ENCODE data around the gene NUMB. TPM values are rescaled to one million over a fixed set of nuclear protein-coding genes. Genes with fewer than 3 reads are reported as not detected.
A peak's percentile ranks its signal among the peaks of the same experiment; 100 is the strongest.
"Not testable (repeated sequence)": the region's sequence is repeated elsewhere in the genome, so short reads cannot be mapped to it uniquely, and the experiment has no call there.

Gene NUMB
- polyA plus RNA-seq, 6 donors from 2014 or later, result 52.0 to 87.2 (median 65.7) TPM

DNA sequence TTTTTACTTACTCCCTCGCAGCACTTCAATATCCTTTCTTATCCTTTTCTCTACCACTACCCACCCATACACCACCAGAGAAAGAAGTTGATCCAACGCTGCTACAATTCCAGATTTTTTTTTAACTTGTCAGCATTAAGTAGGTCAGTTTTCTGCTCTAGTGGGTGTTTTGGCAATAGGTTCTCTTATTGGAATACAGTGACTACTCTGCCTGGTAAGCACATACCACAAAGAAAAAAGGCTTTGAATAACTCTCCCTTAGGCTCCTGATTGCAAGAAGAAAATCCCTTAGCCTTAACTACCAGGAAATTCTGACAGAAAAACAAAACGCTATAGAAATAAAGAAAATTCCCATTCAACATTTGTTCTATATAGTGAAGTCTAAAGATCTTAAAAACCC lies 72.0 kb downstream of the NUMB start:
- H3K27ac Mint-ChIP-seq, result no peak overlapping the region
- DNase-seq (no peak), ATAC-seq (ENCODE audit: low read depth in 2 of 2) (no peak)
- H3K27me3 Mint-ChIP-seq, result no peaks in the 10 kb centered on the region
- no peak overlapping the region for H3K4me3 Mint-ChIP-seq
- H3K9me3 Mint-ChIP-seq, result peaks cover 0 to 20% (median 16%) of the 10 kb centered on the region in 7 donors
- peaks cover 15 to 65% (median 24%) of the 10 kb centered on the region in 3 donors for H3K4me1 Mint-ChIP-seq
- peaks cover 14 to 20% of the 10 kb centered on the region in 2 donors for H3K36me3 Mint-ChIP-seq

DNA sequence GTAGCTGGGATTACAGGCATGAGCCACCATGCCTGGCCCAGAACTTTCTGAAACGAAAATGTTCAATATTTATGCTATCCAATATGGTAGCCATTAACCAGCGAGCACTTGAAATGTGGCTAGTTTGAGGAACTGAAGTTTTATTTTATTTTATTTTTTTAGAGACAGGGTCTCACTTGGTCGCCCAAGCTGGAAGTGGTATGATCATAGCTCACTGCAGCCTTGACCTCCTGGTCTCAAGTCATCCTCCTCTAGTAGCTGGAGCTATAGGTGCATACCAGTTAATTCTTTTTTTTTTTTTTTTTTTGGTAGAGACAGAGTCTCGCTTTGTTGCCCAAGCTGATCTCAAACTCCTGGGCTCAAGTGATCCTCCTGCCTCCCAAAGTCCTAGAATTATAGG lies 73.3 kb downstream of the NUMB start:
- Mint-ChIP-seq H3K4me1 (peaks cover 23 to 68% (median 26%) of the 10 kb centered on the region in 3 donors), H3K4me3 (peak overlapping the region in 1 of 8 donors; percentile 68), H3K36me3 (peaks cover 16 to 20% of the 10 kb centered on the region in 2 donors), H3K9me3 (peaks cover 0 to 20% (median 16%) of the 10 kb centered on the region in 7 donors)
- not testable (repeated sequence) for H3K27me3 Mint-ChIP-seq, H3K27ac Mint-ChIP-seq, DNase-seq
- ATAC-seq (ENCODE audit: low read depth in 2 of 2), result peak; percentile 57 to 58

DNA sequence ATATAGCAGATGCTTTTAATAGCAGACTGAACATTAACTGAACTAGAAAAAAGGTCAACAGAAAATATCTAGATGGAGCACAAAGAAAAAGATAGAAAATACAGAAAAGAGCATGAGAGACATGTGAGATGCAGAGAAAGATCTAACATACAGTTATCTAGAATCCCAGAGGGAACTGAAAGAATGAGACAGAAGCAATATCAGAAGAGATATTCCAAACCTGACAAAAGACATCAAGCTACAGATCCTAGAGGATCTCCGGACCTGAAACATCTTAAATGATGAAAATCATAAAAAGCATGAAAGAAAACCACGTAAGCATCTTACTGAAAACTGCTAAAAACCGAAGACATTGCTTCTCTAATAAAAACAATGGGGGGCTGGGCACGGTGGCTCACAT lies 75.0 kb downstream of the NUMB start:
- Mint-ChIP-seq H3K4me1 (peaks cover 29 to 68% (median 29%) of the 10 kb centered on the region in 3 donors), H3K27me3 (no peaks in the 10 kb centered on the region), H3K36me3 (peaks cover 20 to 26% of the 10 kb centered on the region in 2 donors), H3K27ac (peak overlapping the region in 1 of 6 donors; percentile 55), H3K9me3 (peaks cover 0 to 20% (median 16%) of the 10 kb centered on the region in 7 donors), H3K4me3 (no peak overlapping the region)
- DNase-seq (no peak), ATAC-seq (ENCODE audit: low read depth in 2 of 2) (no peak)

DNA sequence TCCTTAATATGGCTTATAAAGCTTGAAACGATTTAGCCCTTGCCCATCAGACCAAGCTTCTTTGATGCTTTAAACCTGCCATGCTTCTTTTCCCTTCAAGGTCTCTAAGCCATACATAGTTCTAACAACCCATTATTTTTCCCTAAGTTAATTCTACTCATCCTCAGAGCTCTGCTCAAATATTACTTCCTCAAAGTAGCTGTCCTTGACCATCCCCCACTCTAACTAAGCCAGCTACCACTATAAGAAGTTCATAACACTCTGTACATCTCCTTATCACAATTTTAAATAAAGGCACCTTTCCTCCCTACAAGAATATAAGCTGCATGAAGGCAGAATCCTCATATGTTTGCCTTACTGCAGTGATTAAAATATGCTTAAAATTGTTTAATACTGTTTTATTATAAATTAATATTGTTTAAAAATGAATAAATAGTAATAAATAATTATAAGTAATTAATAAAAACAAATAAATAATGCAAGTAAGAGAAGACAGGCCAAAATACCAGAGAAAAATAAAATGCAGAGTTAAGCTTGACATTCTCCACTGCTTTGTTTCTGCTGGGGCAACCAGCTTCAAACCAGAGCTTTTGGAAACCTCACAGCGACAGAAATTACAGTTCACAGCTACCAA lies 76.8 kb downstream of the NUMB start:
- peaks cover 22 to 57% (median 24%) of the 10 kb centered on the region in 3 donors for H3K4me1 Mint-ChIP-seq
- H3K9me3 Mint-ChIP-seq, result peaks cover 0 to 20% (median 16%) of the 10 kb centered on the region in 7 donors
- peak overlapping the region in 1 of 6 donors; percentile 76 for H3K27ac Mint-ChIP-seq
- no peaks in the 10 kb centered on the region for H3K27me3 Mint-ChIP-seq
- peak; percentile 55 to 65 for ATAC-seq (ENCODE audit: low read depth in 2 of 2)
- no peak overlapping the region for H3K4me3 Mint-ChIP-seq
- no peak for DNase-seq
- peaks cover 14 to 26% of the 10 kb centered on the region in 2 donors for H3K36me3 Mint-ChIP-seq

DNA sequence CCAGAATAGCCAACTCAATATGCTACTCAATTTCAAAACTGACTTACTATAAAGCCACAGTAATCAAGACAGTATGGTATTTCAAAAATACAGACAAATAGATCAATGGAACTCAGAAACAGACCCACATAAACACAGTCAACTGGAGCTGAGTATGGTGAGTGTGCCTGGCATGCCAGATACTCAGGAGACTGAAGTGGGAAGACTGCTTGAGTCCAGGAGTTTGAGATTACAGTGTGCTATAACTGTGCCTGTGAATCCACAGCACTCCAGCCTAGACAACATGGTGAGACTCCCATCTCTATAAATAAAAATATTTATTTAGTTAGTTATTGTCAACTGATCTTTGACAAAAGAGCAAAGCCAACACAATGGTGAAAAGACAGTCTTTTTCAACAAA lies 81.8 kb downstream of the NUMB start:
- DNase-seq, result no peak
- Mint-ChIP-seq H3K36me3 (peaks cover 0 to 12% of the 10 kb centered on the region in 2 donors), H3K27me3 (no peaks in the 10 kb centered on the region), H3K4me1 (peaks cover 22 to 47% (median 36%) of the 10 kb centered on the region in 3 donors), H3K4me3 (no peak overlapping the region), H3K9me3 (no peaks in the 10 kb centered on the region), H3K27ac (no peak overlapping the region)
- ATAC-seq (ENCODE audit: low read depth in 2 of 2), result no peak

DNA sequence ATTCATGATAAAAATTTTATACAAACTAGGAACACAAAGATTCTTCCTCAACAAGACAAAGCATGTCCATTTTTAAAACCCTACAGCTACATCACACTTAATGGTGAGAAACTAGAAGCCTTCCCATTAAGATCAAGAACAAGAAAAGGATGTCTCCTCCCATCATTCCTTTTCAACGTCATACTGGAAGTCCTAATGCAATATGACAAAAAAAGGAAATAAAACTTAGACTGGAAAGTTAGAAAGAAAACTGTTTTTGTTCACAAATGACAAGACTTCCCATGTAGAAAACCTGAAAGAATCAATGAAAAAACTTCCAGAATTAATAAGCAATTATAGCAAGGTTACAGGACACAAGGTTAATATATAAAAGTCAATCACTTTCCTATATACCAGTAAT lies 82.5 kb downstream of the NUMB start:
- DNase-seq (no peak), ATAC-seq (ENCODE audit: low read depth in 2 of 2) (no peak)
- Mint-ChIP-seq H3K36me3 (peaks cover 0 to 12% of the 10 kb centered on the region in 2 donors), H3K4me1 (peaks cover 18 to 40% (median 29%) of the 10 kb centered on the region in 3 donors), H3K4me3 (no peak overlapping the region), H3K27ac (peak overlapping the region in 2 of 6 donors; percentile 66 to 69), H3K27me3 (no peaks in the 10 kb centered on the region), H3K9me3 (no peaks in the 10 kb centered on the region)

DNA sequence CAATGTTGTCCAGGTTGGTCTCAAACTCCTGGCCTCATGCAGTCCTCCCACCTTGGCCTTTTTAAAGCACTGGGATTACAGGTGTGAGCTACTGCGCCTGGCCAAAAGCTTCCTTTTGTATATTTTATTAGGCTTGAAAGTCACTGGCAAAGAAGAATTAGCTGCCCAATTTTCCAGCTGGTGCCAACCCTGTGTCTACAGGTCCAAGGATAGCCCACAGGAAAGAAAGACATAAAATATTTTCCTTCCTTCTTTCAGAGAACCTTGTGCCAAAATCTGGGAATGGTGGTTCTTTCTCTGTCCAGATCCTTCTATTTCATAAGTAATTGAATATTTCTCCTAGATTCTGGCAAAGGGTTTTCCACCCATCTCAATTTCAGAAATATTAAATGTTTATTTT lies 84.1 kb downstream of the NUMB start:
- DNase-seq (no peak), ATAC-seq (ENCODE audit: low read depth in 2 of 2) (no peak)
- Mint-ChIP-seq H3K9me3 (no peaks in the 10 kb centered on the region), H3K4me3 (no peak overlapping the region), H3K36me3 (peaks cover 0 to 2% of the 10 kb centered on the region in 2 donors), H3K27me3 (no peaks in the 10 kb centered on the region), H3K4me1 (peaks cover 12 to 33% (median 21%) of the 10 kb centered on the region in 3 donors), H3K27ac (peak overlapping the region in 3 of 6 donors; percentile 32 to 63 (median 34))

DNA sequence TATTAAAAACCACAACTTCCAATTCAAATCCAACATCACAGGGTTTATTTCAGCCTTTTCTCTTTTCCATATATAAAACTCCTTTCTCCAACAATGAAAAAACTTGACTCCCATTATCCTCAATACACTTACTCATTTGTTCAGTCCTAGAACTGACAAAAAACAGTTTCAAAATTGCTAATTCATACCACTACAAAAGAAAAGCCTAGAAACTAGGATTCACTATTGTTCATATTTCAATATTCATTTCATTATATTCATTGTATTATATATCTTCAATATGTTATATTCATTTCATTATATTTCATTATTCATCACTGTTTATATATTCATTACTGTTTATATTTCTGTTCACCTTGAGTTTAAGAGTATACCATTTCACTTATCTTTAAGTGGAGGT lies 85.8 kb downstream of the NUMB start:
- Mint-ChIP-seq H3K4me1 (peaks cover 11 to 38% (median 20%) of the 10 kb centered on the region in 3 donors), H3K27ac (peak overlapping the region in 2 of 6 donors; percentile 69 to 70), H3K27me3 (no peaks in the 10 kb centered on the region), H3K4me3 (no peak overlapping the region), H3K9me3 (no peaks in the 10 kb centered on the region), H3K36me3 (no peaks in the 10 kb centered on the region)
- ATAC-seq (ENCODE audit: low read depth in 2 of 2), result no peak
- no peak for DNase-seq

DNA sequence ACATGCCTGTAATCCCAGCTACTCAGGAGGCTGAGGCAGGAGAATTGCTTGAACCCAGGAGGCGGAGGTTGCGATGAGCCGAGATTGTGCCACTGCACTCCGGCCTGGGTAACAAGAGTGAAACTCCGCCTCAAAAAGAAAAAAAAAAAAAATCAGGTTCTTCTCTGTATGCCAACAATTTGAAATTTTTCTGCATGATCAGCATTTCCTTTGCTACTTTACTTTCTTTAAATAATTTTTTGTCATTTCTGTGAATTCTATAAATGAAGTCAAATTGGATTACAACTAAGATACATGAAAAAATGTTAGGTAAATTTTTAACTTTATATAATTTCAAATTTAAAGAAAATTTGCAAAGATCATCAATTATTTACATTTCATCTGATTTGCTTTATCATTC lies 87.8 kb downstream of the NUMB start:
- H3K9me3 Mint-ChIP-seq, result no peaks in the 10 kb centered on the region
- H3K27ac Mint-ChIP-seq, result no peak overlapping the region
- no peaks in the 10 kb centered on the region for H3K27me3 Mint-ChIP-seq
- H3K4me3 Mint-ChIP-seq, result no peak overlapping the region
- no peak for ATAC-seq (ENCODE audit: low read depth in 2 of 2)
- H3K36me3 Mint-ChIP-seq, result no peaks in the 10 kb centered on the region
- no peak for DNase-seq
- H3K4me1 Mint-ChIP-seq, result peaks cover 11 to 35% (median 15%) of the 10 kb centered on the region in 3 donors

DNA sequence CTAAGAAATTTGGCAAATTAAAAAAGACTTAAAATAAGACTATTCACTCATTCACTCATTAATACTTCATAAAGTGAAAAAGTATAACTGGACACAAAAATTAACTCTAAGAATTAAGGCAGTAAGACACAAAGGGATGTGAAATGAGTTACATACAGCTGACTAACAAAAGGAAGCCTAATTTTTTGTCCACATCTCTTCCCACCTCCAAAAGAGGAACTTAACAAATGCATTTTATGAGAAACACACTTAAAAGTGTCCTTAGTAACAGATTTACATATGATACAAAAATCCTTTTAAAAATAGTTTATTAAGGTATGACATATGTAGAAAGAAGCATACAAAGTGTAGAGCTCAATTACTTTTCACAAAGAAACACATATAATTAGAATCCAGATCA lies 88.9 kb downstream of the NUMB start:
- Mint-ChIP-seq H3K27ac (peak overlapping the region in 1 of 6 donors; percentile 79), H3K4me1 (peaks cover 11 to 30% (median 14%) of the 10 kb centered on the region in 3 donors), H3K36me3 (no peaks in the 10 kb centered on the region), H3K4me3 (no peak overlapping the region), H3K27me3 (no peaks in the 10 kb centered on the region), H3K9me3 (no peaks in the 10 kb centered on the region)
- DNase-seq (no peak), ATAC-seq (ENCODE audit: low read depth in 2 of 2) (no peak)

DNA sequence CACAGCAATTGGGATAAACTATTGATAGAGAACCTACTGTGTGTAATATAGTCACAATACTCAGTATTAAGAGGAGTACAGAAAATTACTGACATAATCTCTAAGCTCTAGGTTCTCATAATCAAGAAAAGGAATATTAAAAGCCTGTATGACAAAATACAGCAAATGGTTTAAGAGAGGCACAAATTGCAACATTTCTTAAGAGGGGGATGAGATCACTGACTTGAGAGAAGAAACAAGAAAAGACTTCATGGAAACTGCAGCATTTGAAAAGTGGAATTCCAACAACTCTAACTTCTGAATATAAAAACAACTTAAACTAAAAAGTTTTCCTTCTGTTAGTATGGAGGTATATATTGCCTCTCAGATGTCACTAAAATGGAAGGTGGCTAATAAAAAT lies 89.7 kb downstream of the NUMB start:
- peaks cover 11 to 25% (median 14%) of the 10 kb centered on the region in 3 donors for H3K4me1 Mint-ChIP-seq
- ATAC-seq (ENCODE audit: low read depth in 2 of 2) (no peak), DNase-seq (no peak)
- peaks cover 0 to 5% of the 10 kb centered on the region in 2 donors for H3K36me3 Mint-ChIP-seq
- H3K9me3 Mint-ChIP-seq, result no peaks in the 10 kb centered on the region
- H3K27me3 Mint-ChIP-seq, result no peaks in the 10 kb centered on the region
- peak overlapping the region in 1 of 6 donors; percentile 54 for H3K27ac Mint-ChIP-seq
- H3K4me3 Mint-ChIP-seq, result no peak overlapping the region

DNA sequence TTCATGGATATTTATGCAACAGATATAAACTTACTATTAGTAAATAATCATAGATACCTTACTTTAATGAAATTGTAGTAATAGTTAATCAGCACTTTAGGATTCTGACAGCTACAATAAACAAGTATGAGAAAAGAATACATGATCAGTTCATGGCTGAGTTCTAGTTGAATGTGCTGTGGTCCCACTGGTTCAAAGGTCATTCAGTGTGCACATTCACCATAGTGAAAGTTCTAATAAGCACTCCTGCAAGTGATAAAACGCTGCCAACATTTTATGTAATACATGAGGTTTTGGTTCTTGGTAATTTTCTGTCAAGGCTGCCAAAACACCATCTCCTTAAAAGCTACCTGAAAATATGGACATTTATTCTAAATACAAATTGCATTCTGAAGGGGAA lies 92.6 kb downstream of the NUMB start:
- peaks cover 0 to 19% (median 4%) of the 10 kb centered on the region in 3 donors for H3K4me1 Mint-ChIP-seq
- H3K36me3 Mint-ChIP-seq, result peaks cover 0 to 10% of the 10 kb centered on the region in 2 donors
- no peaks in the 10 kb centered on the region for H3K27me3 Mint-ChIP-seq
- no peak overlapping the region for H3K4me3 Mint-ChIP-seq
- DNase-seq, result no peak
- no peaks in the 10 kb centered on the region for H3K9me3 Mint-ChIP-seq
- no peak for ATAC-seq (ENCODE audit: low read depth in 2 of 2)
- H3K27ac Mint-ChIP-seq, result no peak overlapping the region

DNA sequence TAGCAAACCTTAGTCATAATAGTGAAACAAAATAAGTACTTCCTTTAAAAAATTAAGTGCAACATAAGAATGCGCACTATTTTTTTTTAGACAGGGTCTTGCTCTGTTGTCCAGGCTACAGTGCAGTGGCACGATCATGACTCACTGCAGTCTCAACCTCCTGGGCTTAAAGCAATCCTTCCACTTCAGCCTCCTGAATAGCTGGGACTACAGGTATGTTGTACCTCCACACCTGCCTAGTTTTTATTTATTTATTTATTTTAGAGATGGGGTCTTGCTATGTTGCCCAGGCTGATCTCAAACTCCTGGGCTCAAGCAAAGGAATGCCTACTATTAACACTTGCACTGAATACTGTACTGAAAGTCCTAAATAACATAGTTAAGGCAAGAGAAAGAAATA lies 93.8 kb downstream of the NUMB start:
- H3K4me3 Mint-ChIP-seq, result no peak overlapping the region
- H3K27ac Mint-ChIP-seq, result no peak overlapping the region
- H3K9me3 Mint-ChIP-seq, result no peaks in the 10 kb centered on the region
- no peak for ATAC-seq (ENCODE audit: low read depth in 2 of 2)
- no peaks in the 10 kb centered on the region for H3K27me3 Mint-ChIP-seq
- peaks cover 0 to 15% (median 8%) of the 10 kb centered on the region in 3 donors for H3K4me1 Mint-ChIP-seq
- DNase-seq, result no peak
- H3K36me3 Mint-ChIP-seq, result peaks cover 0 to 10% of the 10 kb centered on the region in 2 donors

DNA sequence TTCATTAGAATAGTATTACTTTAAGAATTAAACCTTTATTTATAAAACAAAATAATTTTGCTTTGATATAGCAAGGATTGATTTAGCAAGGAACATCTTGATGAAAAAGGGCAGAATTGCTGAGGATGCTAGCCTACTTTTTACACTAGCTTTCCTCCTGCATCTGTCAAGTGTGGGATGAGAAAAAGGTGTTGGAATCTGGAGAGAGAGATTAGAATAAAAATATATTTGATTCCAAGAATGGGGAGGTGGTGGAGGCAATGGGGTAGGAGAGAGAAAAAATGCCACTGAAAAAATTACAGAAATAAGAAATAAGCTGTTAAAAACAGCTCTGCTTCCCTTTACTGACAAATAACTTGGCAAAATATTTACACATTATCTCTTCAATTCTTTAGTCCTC lies 98.9 kb downstream of the NUMB start:
- peaks cover 0 to 19% of the 10 kb centered on the region in 2 donors for H3K36me3 Mint-ChIP-seq
- H3K27me3 Mint-ChIP-seq, result no peaks in the 10 kb centered on the region
- no peaks in the 10 kb centered on the region for H3K9me3 Mint-ChIP-seq
- H3K4me3 Mint-ChIP-seq, result peak overlapping the region in 1 of 8 donors; percentile 54
- ATAC-seq (ENCODE audit: low read depth in 2 of 2) (no peak), DNase-seq (no peak)
- H3K4me1 Mint-ChIP-seq, result peaks cover 5 to 14% (median 13%) of the 10 kb centered on the region in 3 donors
- H3K27ac Mint-ChIP-seq, result no peak overlapping the region
